Measurements from ENCODE around the gene MOB3A.

Gene MOB3A

GRCh38 chr19:2044709-2045500 is 51.2 kb downstream of the MOB3A start:
- H3K27ac ChIP-seq (ENCODE audit: low read length), result no peak overlapping the region

GRCh38 chr19:2043961-2044708 is 52.0 kb downstream of the MOB3A start:
- DNase-seq (no peak), ATAC-seq (ENCODE audit: insufficient read depth, low read depth) (no peak)
- Histone ChIP-seq H3K9me3 (ENCODE audit: insufficient read depth, low read length, severe bottlenecking) (no peaks in the 10 kb centered on the region), H3K27me3 (ENCODE audit: insufficient read depth, low read length, poor library complexity) (no peaks in the 10 kb centered on the region), H3K79me2 (ENCODE audit: insufficient read depth, low read length) (peaks cover 34% of the 10 kb centered on the region), H4K20me1 (ENCODE audit: insufficient read depth, low read length) (peaks cover 71% of the 10 kb centered on the region), H3K4me2 (ENCODE audit: insufficient read depth, low read length) (no peak overlapping the region), H3K4me3 (ENCODE audit: low read depth in 1 of 2, low read length in 2 of 2) (no peak overlapping the region), H2AFZ (ENCODE audit: low read depth, low read length) (no peak overlapping the region), H3K9ac (ENCODE audit: low read depth, low read length) (no peak overlapping the region), H3K4me1 (ENCODE audit: insufficient read depth, low read length) (peaks cover 46% of the 10 kb centered on the region), H3K36me3 (ENCODE audit: insufficient read depth, low read length) (peaks cover 79% of the 10 kb centered on the region), H3K27ac (ENCODE audit: low read length) (no peak overlapping the region; the same call in 1 of the 2 replicates)
- TF ChIP-seq EZH2 (IDR thresholded peaks at IDR 0.05; ENCODE audit: borderline replicate concordance, low read depth, low read length, severe bottlenecking) (no peak), CTCF (IDR thresholded peaks at IDR 0.05; ENCODE audit: borderline replicate concordance, extremely low read depth, low read length, poor library complexity, severe bottlenecking) (no peak)

More at GRCh38 chr19:2044709-2045500, 51.2 kb downstream of the MOB3A start:
- no peak for ATAC-seq (ENCODE audit: insufficient read depth, low read depth)
- H3K9me3 ChIP-seq (ENCODE audit: insufficient read depth, low read length, severe bottlenecking), result no peaks in the 10 kb centered on the region
- no peaks in the 10 kb centered on the region for H3K27me3 ChIP-seq (ENCODE audit: insufficient read depth, low read length, poor library complexity)
- peaks cover 42% of the 10 kb centered on the region for H3K79me2 ChIP-seq (ENCODE audit: insufficient read depth, low read length)
- no peak overlapping the region for H2AFZ ChIP-seq (ENCODE audit: low read depth, low read length)
- no peak for DNase-seq
- TF ChIP-seq EZH2 (IDR thresholded peaks at IDR 0.05; ENCODE audit: borderline replicate concordance, low read depth, low read length, severe bottlenecking) (no peak), CTCF (IDR thresholded peaks at IDR 0.05; ENCODE audit: borderline replicate concordance, extremely low read depth, low read length, poor library complexity, severe bottlenecking) (no peak)
- H3K4me2 ChIP-seq (ENCODE audit: insufficient read depth, low read length), result no peak overlapping the region
- H3K4me3 ChIP-seq (ENCODE audit: low read depth in 1 of 2, low read length in 2 of 2), result no peak overlapping the region
- no peak overlapping the region for H3K9ac ChIP-seq (ENCODE audit: low read depth, low read length)
- H3K36me3 ChIP-seq (ENCODE audit: insufficient read depth, low read length), result peaks cover 80% of the 10 kb centered on the region
- H3K4me1 ChIP-seq (ENCODE audit: insufficient read depth, low read length), result peaks cover 53% of the 10 kb centered on the region
- peaks cover 79% of the 10 kb centered on the region for H4K20me1 ChIP-seq (ENCODE audit: insufficient read depth, low read length)

- H3K4me1 ChIP-seq (ENCODE audit: insufficient read depth, low read length), result peaks cover 37% of the 10 kb centered on the region
- H3K9ac ChIP-seq (ENCODE audit: low read depth, low read length), result peak overlapping the region; percentile 59; the same call in 1 of the 2 replicates
- H3K27ac ChIP-seq (ENCODE audit: low read length), result no peak overlapping the region
- H3K9me3 ChIP-seq (ENCODE audit: insufficient read depth, low read length, severe bottlenecking), result no peaks in the 10 kb centered on the region
- ATAC-seq (ENCODE audit: insufficient read depth, low read depth), result no peak
- peak overlapping the region; percentile 75; the same call in 1 of the 2 replicates for H3K4me2 ChIP-seq (ENCODE audit: insufficient read depth, low read length)
- TF ChIP-seq EZH2 (IDR thresholded peaks at IDR 0.05; ENCODE audit: borderline replicate concordance, low read depth, low read length, severe bottlenecking) (no peak), CTCF (IDR thresholded peaks at IDR 0.05; ENCODE audit: borderline replicate concordance, extremely low read depth, low read length, poor library complexity, severe bottlenecking) (no peak)
- H3K27me3 ChIP-seq (ENCODE audit: insufficient read depth, low read length, poor library complexity), result no peaks in the 10 kb centered on the region
- peaks cover 65% of the 10 kb centered on the region for H4K20me1 ChIP-seq (ENCODE audit: insufficient read depth, low read length)
- no peak for DNase-seq
- peaks cover 25% of the 10 kb centered on the region for H3K79me2 ChIP-seq (ENCODE audit: insufficient read depth, low read length)
- no peak overlapping the region for H3K4me3 ChIP-seq (ENCODE audit: low read depth in 1 of 2, low read length in 2 of 2)
- peaks cover 77% of the 10 kb centered on the region for H3K36me3 ChIP-seq (ENCODE audit: insufficient read depth, low read length)
- H2AFZ ChIP-seq (ENCODE audit: low read depth, low read length), result no peak overlapping the region
Measured at GRCh38 chr19:2043251-2043641, 52.9 kb downstream of the MOB3A start.

Measured in DND-41 (cell line).